HG03432 (cell line): ENCODE measurements around the gene DGCR6L.
"Not testable (repeated sequence)": the region's sequence is repeated elsewhere in the genome, so short reads cannot be mapped to it uniquely, and the experiment has no call there.

Experiments
- ATAC-seq: cut with Tn5 transposase; IDR thresholded peaks from one replicate; pipeline ENCODE4 v1.9.1; 2021; ENCODE audit warnings: mild to moderate bottlenecking, moderate library complexity; ENCODE audit not compliant: unreplicated experiment

Gene DGCR6L

DNA sequence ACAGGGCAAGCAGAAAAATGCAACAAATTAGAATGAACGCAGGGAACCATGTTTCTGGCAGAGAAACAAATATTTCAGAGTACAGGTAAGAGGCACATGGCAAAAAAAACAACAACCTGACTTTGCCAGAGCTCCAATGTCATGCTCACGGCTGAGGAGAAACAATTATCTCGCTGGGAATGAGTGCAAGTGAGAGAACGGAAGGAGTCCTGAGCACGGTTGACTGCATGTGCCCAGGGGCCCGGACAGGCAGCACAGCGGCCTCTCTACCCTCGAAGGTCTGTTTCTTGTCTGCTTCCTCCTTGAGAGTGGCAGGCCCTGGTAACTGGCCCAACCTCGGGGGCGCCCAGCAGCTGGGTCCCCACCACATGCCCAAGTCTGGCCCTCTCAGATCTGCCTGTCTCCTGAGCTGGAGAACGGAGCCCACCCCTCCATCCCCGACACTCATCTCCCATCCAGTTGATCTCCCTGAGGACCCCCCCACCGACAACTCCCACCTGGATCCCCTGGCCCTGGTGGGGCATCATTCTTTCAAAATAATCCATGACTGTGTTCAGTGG is 27.1 kb downstream of the DGCR6L start:
- no peak for ATAC-seq

DNA sequence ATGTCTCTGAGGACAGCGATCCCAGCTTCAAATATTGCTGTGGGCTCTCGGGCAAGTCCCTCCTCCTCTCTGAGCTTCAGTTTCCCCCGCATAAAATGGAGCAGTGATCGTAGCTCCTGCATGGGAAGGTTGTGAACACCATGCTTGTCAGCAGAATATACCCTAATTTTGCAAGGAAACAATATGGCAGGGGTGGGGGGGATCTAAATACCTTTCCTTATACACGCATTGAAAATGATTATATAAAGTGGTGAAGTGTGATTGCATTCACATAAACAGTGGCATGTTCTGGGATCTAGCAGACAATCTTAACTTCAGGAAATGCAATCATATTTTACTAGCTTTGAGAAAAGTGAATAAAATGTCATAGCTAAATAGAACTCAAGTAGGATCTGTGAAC is 27.8 kb downstream of the DGCR6L start:
- ATAC-seq = no peak

DNA sequence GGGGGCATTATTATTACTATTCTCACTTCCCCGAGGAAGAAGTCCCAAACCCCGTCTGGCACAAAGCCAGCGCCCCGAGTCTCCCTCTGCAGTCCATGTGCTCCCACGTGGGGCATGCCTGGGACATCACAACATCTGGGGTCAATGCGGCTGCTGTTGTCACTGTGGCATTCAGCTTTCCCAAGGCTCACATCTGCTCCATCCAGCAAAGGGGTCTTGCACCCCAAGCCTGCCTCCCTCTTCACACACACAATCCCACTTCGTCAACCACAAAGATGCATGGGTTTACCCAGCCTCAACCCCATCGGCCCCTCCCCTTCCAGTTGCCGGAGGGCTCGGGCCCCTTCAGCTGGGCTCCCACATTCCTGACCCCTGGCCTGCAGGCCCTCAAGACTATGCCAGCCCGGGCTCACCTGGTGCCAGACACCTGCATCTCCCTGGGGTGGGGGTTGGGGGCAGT is 28.2 kb downstream of the DGCR6L start:
- no peak for ATAC-seq

DNA sequence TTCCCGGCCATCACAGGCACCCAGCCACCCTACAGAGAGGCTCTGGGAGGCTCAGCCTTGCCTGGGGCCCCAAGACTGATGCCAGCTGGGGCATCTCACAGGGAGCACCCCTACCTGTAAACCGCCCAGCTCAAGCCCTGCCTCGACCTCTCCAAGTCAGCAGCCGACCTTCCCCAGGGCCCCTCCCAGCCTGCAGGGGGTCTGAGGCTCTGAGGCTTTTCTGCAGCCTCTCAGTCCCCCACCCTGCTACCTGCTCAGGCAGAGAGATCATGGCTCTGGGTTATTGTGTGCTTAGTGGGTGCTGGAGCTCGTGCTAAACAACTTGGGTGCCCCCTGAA is 28.6 kb downstream of the DGCR6L start:
- no peak for ATAC-seq

DNA sequence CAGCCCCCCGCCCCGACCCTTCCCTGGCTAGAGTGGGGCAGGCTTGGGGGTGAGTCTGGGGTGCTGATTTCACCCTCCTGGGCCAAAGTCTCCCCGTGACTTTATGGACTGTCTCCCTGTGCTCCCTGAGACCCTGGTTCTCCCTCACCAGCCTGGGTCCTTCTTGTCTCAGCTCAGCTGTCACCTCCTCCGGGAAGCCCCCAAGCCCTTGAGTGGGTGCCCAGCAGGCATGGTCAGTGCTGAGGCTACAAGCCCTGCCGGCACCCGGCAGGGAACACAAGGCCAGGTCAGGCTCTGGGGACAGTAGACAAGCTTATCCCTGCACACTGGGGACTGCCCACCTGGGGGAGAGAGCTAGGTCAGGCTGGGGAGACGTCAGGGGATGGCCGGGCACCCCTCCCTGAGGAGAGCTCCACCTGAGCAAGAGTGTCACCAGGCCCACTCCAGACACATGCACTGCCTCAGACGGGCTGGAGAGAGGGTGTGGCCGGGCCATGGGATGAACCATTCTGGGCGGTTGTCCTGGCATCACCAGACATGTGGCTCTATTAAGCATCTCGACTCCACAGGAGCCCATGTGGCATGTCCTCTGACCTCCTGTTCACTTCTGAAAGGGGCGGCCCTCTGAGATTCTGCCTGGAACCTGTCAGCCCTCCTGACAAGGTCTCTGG is 29.1 kb downstream of the DGCR6L start:
- no peak for ATAC-seq

DNA sequence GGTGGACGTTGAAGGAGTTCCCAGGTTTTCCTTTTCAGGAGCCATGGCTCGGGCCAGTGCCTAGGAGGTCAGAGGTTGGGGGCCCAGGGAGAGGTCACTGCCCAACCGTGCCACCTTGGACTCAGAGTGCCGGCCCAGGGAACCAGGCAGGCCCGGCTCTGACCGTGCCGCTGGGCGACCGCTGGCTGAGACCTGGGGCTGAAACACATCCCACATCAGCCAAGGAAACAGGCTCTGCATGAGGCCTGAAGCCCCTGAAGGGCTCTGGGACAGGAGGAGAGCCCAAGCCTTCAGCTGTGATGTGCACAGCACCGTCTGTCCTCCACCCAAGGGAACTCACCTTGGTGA is 29.8 kb downstream of the DGCR6L start:
- no peak for ATAC-seq

DNA sequence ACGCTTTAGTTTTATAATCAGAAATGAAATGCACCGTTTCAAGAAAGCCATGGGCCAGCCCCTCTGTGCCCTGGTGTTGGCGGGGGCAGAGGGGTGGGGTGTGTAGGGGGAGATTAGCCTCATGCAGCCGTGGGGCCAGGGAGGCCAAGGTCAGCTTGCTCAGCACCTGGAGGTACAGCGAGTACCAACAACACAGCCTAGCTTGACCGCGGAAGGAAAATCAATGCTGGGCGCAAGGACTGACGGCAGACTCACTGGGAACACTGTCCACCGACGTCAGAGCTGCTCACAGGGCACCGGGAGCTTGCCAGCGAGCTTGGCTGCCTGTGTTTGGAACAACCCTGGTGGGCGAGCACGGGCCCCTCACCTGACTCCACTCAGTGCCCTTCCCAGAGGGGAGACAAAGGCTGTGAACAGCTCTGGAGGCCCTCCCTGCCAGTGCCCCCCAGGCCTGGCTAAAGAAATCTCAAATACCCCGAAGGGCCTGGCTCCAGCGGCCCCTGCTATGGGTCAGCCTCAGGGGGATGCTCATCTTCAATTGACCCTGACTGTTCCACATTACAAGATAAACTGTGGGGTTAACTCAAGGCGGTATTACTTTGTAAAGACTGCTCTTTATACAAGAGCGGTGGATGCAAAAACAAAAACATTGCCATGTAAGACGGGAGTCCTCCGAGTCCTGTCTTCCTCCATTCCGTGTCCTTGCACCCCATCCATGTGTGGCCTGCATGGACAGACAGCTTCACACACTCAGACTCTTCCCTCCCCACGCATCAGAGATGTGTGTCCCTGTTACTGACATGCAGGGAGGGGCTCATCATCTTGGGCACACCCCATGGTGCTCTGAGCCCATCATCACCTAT is 30.4 kb downstream of the DGCR6L start:
- ATAC-seq = not testable (repeated sequence)

DNA sequence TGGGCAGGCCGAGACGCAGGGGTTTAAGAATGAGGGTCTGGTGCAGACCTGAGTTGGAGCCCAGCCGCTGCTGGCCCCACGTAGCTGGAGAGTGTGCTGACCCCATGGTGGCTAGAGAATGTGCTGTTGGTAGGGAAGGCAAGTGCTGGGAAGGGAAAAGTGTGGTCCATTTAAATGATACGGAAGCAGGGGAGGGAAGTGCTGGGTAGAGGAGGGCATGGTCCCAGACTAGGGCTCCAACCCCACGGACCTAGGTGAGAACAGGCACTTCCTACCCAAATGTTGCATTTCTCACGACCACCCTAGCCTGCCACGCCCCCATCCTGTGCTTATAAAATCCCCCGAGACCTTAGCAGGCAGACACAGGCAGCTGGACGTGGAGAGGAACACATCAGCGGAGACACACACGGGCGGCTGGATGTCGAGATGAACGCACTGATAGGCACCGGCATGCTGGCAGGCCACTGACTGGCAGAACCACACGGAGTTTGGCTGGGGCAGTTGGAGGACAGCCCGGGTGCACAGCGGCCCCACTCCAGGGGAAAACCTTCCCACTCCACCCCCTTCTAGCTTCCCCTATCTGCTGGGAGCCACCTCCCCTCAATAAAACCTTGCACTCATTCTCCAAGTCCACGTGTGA is 33.0 kb downstream of the DGCR6L start:
- not testable (repeated sequence) for ATAC-seq

DNA sequence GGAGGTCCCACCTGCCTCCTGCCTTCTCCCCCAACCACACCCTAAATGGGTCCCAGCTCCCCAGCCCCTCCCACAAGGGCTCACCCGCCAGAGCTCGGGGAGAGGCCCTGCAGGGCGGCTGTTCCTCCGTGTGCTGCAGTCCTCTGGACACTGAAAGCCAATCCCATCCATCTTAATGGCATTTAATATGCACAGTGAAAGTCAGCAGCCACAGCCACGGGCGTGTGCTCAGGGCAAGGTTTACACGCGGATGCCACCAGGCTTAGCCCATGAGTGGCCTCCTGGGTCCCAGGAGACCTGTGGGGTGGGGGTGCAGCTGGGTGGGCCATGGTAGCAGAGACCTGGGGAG is 33.6 kb downstream of the DGCR6L start:
- not testable (repeated sequence) for ATAC-seq

DNA sequence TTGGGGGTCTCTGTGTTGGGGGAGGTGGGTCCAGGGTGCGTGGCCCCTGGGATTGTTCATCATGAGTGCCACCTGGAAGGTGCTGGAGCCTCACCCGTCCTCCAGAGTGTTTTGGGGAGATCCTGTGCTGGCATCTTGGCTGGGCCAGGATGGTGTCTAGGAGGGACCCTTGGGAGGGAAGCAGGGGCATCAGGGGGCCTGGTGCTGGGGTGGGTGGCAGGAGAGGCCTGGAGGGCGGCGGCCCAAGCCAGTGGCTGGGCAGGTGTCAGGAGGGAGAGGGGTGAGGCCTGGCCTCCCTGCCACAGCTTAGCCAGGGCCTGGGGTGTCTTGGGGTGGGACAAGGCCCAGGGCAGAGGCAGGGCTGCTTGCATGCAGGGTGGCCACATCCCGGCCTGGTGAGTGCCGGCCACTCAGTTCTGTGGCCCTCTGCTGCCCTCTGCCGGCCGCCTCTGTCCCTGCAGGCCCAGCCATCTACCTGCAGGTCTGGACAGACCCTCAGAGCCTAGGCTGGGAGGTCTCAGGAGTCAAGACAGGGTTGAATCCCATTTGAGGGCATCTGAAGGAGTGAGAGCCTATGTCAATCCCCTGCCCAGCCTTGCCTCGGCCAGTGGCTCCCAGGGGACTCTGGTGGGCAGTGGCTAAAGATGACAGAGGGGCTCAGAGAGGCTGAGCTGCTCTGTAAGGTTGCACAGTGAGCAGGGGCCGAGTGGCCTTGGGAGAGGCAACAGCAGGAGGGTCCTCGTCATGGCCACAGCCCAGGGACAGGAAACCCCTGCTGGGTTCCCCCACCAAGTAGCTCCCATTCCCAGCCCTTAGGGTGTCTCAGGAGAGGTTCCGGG is 34.2 kb downstream of the DGCR6L start:
- not testable (repeated sequence) for ATAC-seq

DNA sequence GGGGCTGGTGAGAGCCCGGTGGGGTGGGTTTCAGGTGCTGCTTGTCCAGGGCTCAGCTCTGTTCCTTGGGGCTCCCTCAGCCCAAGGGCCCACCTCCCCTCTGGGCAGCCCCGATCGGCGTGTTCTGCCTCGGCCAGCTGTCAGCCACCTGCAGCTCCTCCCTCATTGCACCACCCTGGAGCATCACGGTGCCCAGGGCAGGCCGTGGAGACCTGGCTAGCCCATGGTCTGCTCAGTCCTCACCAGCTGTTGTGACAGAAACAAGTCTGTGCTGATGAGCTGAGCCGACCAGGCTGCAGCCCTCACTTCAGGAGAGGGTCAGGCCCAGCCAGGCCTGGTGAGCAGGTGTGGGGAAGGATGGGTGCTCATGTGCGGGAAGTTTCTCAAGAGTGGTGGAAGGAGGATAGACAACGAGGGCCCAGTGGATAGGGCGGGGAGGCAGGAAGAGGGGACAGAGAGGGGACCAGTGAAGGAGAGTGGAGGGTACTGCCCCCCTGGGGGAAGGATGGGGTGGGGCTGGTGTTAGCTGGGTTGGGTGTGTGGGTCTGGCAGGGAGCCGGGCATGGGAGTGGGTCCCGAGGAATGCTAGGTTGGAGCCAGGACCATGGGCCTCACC is 35.3 kb downstream of the DGCR6L start:
- ATAC-seq = no peak

DNA sequence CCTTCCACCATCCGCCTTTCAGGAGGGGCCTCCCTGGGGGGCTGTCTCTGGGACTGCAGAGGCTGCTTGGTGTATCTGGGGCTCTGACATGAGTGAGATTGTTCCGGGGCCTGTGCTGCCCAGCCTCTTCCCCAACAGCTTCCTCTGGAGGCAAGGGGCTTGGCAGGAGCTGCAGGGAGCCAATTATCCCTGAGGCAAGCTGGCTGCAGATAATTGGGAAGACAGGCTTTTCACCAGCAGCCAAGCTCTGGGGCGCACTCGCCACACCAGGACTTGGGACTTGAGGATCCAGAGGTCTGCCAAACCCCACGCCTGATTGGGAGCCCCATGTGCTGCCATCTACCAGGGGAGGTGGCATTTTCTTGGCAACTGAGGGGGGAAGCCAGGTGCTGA is 36.2 kb downstream of the DGCR6L start:
- ATAC-seq = no peak

DNA sequence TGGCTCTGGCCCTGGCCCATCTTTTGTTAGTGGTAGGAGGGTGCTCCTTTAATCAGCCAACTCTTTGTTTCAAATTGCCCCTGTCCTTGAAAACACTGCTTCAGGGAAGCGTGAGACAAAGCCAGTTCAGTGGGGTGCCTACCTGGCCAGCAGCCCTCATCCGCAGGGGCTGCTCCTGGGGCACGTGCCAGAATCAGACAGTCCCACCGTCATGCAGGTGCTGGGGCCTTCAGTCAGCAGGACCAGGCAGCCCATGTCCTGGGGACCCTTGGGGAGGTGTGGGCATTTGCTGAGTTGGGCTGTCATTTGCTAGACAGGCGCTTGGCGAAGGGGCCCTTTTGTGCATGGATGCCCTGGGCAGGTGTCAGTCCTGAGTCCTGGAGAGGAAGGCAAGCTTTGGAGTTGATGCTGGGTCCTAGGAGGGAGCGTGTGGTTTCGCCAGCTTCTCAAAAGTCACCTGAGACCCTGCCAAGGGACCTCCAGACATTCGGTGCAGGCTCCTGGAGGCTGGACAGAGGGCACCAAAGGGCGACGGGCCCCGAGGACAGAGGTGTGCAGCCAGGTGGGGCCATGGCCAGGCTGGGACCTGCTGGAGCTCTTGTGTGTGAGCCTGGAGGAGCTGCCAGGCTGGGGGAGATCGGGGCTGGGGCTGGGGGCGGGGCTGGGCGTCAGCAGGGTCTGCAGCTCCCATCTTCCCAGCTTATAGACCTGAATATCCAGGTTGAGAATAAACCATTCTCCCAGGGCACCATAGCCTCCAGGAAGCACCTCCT is 36.8 kb downstream of the DGCR6L start:
- no peak for ATAC-seq

DNA sequence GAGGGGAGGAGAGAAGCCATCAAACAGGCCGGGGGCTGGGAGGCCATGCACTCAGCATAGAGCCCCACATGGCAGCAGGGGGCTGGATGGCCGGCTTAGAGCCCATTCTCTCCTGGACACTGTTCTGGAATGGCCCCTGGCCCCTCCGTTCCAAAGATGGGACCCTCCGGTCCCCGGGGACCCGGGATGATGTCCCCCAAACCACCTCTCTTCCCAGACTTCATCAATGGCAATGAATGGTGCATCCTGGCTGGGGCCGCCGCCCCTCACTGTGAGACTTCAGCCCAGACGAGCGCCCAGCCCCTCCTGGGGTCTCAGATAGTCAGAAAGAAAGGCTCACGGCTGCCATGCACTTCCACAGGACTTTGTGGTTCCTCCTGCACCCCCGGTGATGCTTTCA is 38.0 kb downstream of the DGCR6L start:
- no peak for ATAC-seq

DNA sequence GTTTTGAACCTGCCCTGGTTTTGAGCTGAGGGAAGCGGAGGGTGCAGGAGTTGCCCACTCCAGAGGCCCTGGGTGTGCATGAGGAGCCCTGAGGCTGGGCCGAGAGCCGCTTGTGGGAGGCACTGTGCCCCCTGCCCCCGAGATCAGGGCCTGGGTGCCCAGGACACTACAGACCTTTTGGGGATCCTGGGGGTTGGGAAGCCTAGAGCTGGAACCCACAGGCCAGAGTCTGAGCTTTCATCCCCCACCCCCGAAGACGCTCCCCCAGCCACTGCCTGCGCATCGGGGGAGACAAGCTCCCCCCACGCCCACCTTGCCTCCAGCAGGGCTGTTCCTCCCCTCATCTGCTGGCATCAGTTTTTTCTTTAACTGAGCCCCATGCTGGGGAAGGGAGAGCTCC is 38.4 kb downstream of the DGCR6L start:
- not testable (repeated sequence) for ATAC-seq

DNA sequence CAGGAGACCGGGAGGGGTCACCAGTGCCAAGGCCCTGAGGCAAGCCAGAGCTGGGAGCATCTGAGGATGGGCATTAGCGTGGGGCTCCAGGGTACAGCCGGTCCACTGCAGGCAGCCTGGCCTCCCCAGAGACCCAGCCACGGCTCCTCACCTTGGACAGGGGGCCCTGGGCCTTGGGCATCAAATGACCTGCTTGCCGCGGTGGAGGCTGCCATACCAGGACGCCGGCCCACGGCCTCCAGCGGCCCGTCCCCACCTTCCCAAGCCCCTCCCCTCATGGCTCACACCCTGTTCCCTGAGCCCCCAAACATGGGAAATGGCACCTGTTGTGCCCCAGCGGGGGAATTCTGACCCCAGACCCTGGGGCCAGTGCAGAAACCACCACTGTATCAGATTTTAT is 39.0 kb downstream of the DGCR6L start:
- no peak for ATAC-seq

DNA sequence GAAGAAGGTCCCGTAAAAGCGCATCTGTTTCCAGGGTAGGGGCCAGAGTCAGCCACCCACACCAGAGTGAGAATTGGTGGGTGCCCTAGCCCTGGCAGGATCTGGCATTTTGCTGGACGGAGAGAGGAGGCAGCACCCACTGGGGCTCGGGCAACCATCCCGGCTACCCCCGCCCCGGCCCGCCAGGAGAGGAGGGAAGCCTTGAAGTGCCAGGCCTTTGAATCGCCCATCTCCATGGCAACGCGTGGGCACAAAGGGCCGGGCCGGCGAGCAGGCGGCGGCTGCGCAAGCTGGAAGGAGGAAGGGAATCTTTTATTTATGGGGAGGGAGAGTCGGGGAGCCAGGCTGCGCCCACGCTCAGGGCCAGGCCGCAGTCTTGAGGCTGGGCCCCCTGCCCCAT is 39.7 kb downstream of the DGCR6L start:
- not testable (repeated sequence) for ATAC-seq

DNA sequence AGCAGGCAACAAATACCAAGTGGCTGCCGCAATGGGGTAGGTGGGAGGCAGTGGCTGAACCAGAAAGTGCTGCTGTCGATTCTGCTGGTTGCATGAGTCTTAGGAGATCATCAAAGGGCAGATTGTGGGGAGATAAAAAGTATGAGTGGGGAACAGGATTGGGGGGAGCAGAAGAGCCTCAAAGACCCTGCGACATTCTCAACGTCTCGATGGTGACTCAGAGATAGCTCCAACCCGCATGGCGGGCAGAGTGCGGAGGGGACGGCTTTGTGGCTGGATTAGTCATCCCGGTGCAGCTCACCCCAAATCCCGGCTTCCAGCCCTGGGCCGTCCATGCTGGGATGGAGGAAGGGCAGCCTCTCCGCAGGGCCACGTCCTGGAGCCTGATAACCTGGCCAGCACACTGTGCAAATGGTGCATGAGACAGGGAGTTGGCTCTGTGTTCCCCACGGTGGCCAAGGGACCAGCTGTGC is 40.2 kb downstream of the DGCR6L start:
- ATAC-seq = no peak

DNA sequence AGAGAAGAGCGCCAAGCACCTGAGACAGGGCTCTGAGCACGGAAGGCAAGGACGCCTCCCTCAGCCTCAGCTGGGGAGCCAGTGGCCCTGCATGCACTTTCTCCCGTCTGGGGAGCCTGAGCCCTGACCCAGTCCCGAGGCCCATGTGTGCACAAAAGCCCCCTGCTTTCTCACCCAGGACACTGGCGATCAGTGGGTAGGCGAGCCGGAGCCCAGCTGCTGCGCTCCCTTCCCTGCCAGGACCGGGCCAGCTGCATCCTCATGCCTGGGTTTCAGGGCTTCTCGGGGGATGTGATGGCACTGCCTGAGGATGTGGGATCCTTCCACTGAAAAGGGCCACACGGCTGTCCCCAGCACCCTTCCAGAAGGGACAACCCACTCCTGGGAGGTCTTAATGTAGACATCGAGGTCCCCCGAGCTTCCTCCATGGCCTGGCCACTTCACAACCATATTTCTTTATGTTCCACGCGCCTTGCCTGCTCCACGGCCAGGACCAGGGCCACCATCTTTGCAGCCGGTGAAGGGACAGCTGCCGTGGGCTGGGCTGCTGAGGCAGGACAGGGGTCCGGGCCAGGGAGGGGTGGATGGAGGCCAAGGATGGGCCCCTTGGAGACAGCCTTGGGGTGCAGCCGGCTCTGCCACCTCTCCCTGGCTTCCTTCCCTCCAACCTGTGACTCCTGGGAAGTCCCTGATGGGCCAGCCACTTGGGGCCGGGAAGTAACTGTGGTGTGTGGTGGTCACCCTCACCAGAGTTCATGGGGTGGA is 41.0 kb downstream of the DGCR6L start:
- ATAC-seq = not testable (repeated sequence)
